Gastroesophageal sphincter (tissue), 3 donors: ENCODE results near the gene TP53AIP1.

Source experiments
- CTCF ChIP-seq, 4 experiments: fragments of 200-600 bp in 2 of 4; fragments of 450-650 bp in 2 of 4; sonication (generic) in 1 of 4; IDR thresholded peaks; one replicate each; pipeline ENCODE4 v1.5.1; 2017 to 2019; ENCODE audit warnings: antibody characterized with exemption in 4 of 4, mild to moderate bottlenecking in 2 of 4, moderate library complexity in 2 of 4
- POLR2A ChIP-seq, 2 donors: fragments of 450-650 bp; IDR thresholded peaks; one replicate each; pipeline ENCODE4 v1.6.1; 2017; ENCODE audit warnings: antibody characterized with exemption in 2 of 2, mild to moderate bottlenecking in 2 of 2, moderate library complexity in 1 of 2
- POLR2AphosphoS5 ChIP-seq: sonication (generic); formaldehyde crosslinking; IDR thresholded peaks from one replicate; pipeline ENCODE4 v1.6.1; 2017; ENCODE audit warnings: antibody characterized with exemption

DNA sequence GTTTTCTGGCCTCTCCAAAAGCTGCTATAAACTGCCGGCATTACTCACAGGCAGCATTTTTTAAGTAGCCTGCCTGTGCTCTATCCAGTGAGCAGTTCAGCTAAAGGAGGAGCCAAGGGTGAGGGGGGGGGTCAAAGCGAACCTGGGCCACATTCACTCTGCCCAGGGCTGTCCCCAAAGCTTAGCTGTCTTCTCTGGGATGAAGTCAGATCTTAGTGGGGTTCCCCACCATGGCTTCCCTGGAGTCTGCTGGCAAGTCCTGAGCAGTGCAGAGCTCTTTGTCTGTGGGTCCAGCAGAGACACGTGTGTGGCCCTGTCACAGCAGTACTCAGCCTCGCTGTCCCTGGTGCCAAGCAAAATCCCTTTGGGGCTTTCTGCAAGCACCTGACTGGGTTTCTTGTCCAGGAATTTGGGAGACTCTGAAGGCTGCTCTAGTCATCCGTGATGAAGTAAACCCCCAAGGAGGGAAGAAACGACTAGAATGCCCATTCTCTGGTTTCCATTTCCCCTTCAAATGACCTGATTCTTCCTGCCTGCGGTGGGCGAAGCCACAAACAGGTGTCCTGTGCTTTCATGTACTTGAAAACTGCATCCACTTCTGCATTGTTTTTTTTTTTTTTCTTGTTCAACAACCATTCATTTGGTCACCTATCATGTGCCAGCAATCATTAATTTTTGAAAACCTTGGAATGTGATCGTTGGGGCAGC, 48.9 kb downstream of the TP53AIP1 start:
- TF ChIP-seq CTCF (IDR thresholded peaks at IDR 0.05) (no peak), POLR2A (IDR thresholded peaks at IDR 0.05) (no peak), POLR2AphosphoS5 (no peak)
